GM12878 (cell line): ENCODE data around the gene NAALADL2. TPM values are rescaled to one million over a fixed set of nuclear protein-coding genes. Genes with fewer than 3 reads are reported as not detected.
A peak's percentile ranks its signal among the peaks of the same experiment; 100 is the strongest.

Source experiments
- ATAC-seq: fragments of 200-7000 bp; cut with Tn5 transposase; 3 replicates; pipeline ENCODE4 v1.9.1; 2020; ENCODE audit warnings: mild to moderate bottlenecking, moderate library complexity
- BruUV-seq: library from RNA; stranded (reverse); fragments of 400-500 nt; replicated peaks from 2 replicates; lab custom pipeline; 2021; lab: Mats Ljungman, UMichigan
- CTCF ChIA-PET: fragments of 300-600 bp; sonication (Branson Sonifier 250); formaldehyde crosslinking; extraction: SDS; loops from one replicate; lab custom pipeline; 2021; ENCODE audit warnings: inconsistent platforms; lab: Yijun Ruan, JAX
- POLR2A ChIA-PET: fragments of 350-600 bp; formaldehyde crosslinking; extraction: SDS; loops from one replicate; lab custom pipeline; 2021; ENCODE audit warnings: inconsistent platforms; lab: Charles Lee
- RAD21 ChIA-PET: fragments of 300-600 bp; sonication (Branson Sonifier 250); formaldehyde crosslinking; loops from one replicate; lab custom pipeline; 2023; ENCODE audit warnings: antibody characterized with exemption; ENCODE audit not compliant: unreplicated experiment; lab: Charles Lee
- SMC1A ChIA-PET: fragments of 300-600 bp; sonication (Branson Sonifier 250); formaldehyde crosslinking; loops from one replicate; lab custom pipeline; 2023; ENCODE audit not compliant: unreplicated experiment, uncharacterized antibody; lab: Charles Lee
- DNase-seq: peaks from one replicate; pipeline ENCODE4 v3.0.0-alpha.2; 2011; ENCODE audit warnings: low read depth, low spot score
- FAIRE-seq: peaks from 3 replicates; lab custom pipeline; 2011; peaks lifted over from hg19 to GRCh38; lab: Jason Lieb, UNC
- H2AFZ ChIP-seq: 2 replicates; pipeline ENCODE4 v1.6.0; 2011; ENCODE audit warnings: low read depth, low read length, control low read depth; ENCODE audit not compliant: control insufficient read depth
- H3K27ac ChIP-seq: 2 replicates; pipeline ENCODE4 v1.5.1; 2011; ENCODE audit warnings: control low read depth; ENCODE audit not compliant: control insufficient read depth, insufficient read depth
- H3K27me3 ChIP-seq, 2 experiments: replicated peaks in 1 of 2; 2 replicates each; pipeline versions ENCODE4 v1.6.0 to v1.6.1; 2011; ENCODE audit warnings: low read length in 1 of 2; ENCODE audit not compliant: control insufficient read depth in 2 of 2, insufficient read depth in 2 of 2
- H3K36me3 ChIP-seq, 2 experiments: 2 replicates each; pipeline ENCODE4 v1.5.1; 2011; ENCODE audit warnings: low read length in 1 of 2; ENCODE audit not compliant: control insufficient read depth in 2 of 2, insufficient read depth in 2 of 2
- H3K4me1 ChIP-seq: 2 replicates; pipeline ENCODE4 v1.6.1; 2011; ENCODE audit warnings: mild to moderate bottlenecking, low read length, moderate library complexity, mixed read lengths; ENCODE audit not compliant: control insufficient read depth, insufficient read depth
- H3K4me2 ChIP-seq: 2 replicates; pipeline ENCODE4 v1.6.0; 2011; ENCODE audit warnings: control low read depth; ENCODE audit not compliant: control insufficient read depth, insufficient read depth
- H3K4me3 ChIP-seq: fragments of 200-600 bp; sonication (generic); 2 replicates; pipeline ENCODE4 v1.5.1; 2016
- H3K79me2 ChIP-seq: 2 replicates; pipeline ENCODE4 v1.6.0; 2011; ENCODE audit warnings: low read length; ENCODE audit not compliant: control insufficient read depth, insufficient read depth
- H3K9ac ChIP-seq: 2 replicates; pipeline ENCODE4 v1.8.0; 2011; ENCODE audit warnings: low read length, control low read depth, mixed read lengths; ENCODE audit not compliant: control insufficient read depth, insufficient read depth
- H3K9me3 ChIP-seq: replicated peaks from 3 replicates; pipeline ENCODE4 v1.5.1; 2011; ENCODE audit warnings: mild to moderate bottlenecking, low read length; ENCODE audit not compliant: control insufficient read depth, insufficient read depth
- H4K20me1 ChIP-seq: 2 replicates; pipeline ENCODE4 v1.6.0; 2011; ENCODE audit not compliant: control insufficient read depth, insufficient read depth
- BACH1 ChIP-seq: fragments of 450-650 bp; IDR thresholded peaks from 2 replicates; pipeline ENCODE4 v1.6.1; 2017; ENCODE audit warnings: mild to moderate bottlenecking, borderline replicate concordance
- BHLHE40 ChIP-seq, 2 experiments: fragments of 450-650 bp in 1 of 2; IDR thresholded peaks; 2 replicates each; pipeline ENCODE4 v1.6.1; 2011 to 2017; ENCODE audit warnings: low read depth in 2 of 2, borderline replicate concordance in 1 of 2, improper control_type of control experiment in 1 of 2, low read length in 1 of 2, mild to moderate bottlenecking in 1 of 2
- CEBPB ChIP-seq, 2 experiments: fragments of 150-350 bp in 1 of 2; IDR thresholded peaks; 2 replicates each; pipeline ENCODE4 v1.6.1; 2012 to 2014; ENCODE audit warnings: low read depth in 2 of 2, low read length in 2 of 2, borderline replicate concordance in 1 of 2, inconsistent platforms in 1 of 2
- ESRRA ChIP-seq: IDR thresholded peaks from 2 replicates; pipeline ENCODE4 v1.6.1; 2012; ENCODE audit warnings: mild to moderate bottlenecking, low read length, improper control_type of control experiment
- FOXK2 ChIP-seq: fragments of 450-650 bp; IDR thresholded peaks from 2 replicates; pipeline ENCODE4 v1.6.1; 2017; ENCODE audit warnings: mild to moderate bottlenecking, moderate library complexity
- HCFC1 ChIP-seq: fragments of 150-350 bp; IDR thresholded peaks from 2 replicates; pipeline ENCODE4 v1.6.1; 2014; ENCODE audit warnings: low read length
- JUNB ChIP-seq: IDR thresholded peaks from 2 replicates; pipeline ENCODE4 v1.6.1; 2016; ENCODE audit warnings: antibody characterized with exemption, mild to moderate bottlenecking
- MYB ChIP-seq: fragments of 150-350 bp; IDR thresholded peaks from 2 replicates; pipeline ENCODE4 v1.6.1; 2014; ENCODE audit warnings: mild to moderate bottlenecking, low read depth, low read length, borderline replicate concordance
- SRF ChIP-seq, 2 experiments: IDR thresholded peaks; 2 replicates each; pipeline ENCODE4 v1.6.1; 2011; ENCODE audit warnings: low read depth in 2 of 2, low read length in 2 of 2, mild to moderate bottlenecking in 1 of 2, moderate library complexity in 1 of 2
- TBL1XR1 ChIP-seq: IDR thresholded peaks from 2 replicates; pipeline ENCODE4 v1.6.1; 2012; ENCODE audit warnings: low read depth, low read length, improper control_type of control experiment
- WRNIP1 ChIP-seq: IDR thresholded peaks from 2 replicates; pipeline ENCODE4 v1.6.1; 2011; ENCODE audit warnings: low read depth, low read length, improper control_type of control experiment, borderline replicate concordance
- YBX1 ChIP-seq: fragments of 450-650 bp; IDR thresholded peaks from 2 replicates; pipeline ENCODE4 v1.6.1; 2016; ENCODE audit warnings: antibody characterized with exemption
- ZBTB4 ChIP-seq: fragments of 450-650 bp; formaldehyde crosslinking; IDR thresholded peaks from 2 replicates; pipeline ENCODE4 v1.4.0; 2022; ENCODE audit warnings: mild to moderate bottlenecking, moderate library complexity
- ZNF622 ChIP-seq: fragments of 450-650 bp; IDR thresholded peaks from 2 replicates; pipeline ENCODE4 v1.6.1; 2017; ENCODE audit warnings: mild to moderate bottlenecking, inconsistent platforms
- WGBS: methylation state at CpG from one replicate; pipeline ENCODE4 v1.1.6; 2016; ENCODE audit warnings: low lambda C conversion rate; ENCODE audit not compliant: insufficient replicate concordance, insufficient coverage; ENCODE audit errors: missing lambda C conversion rate; 5-methylcytosine and 5-hydroxymethylcytosine counted together
- in situ Hi-C: fragments of 300-500 bp; cut with MboI; formaldehyde crosslinking; loops from 9 replicates; pipeline ENCODE4 v1.14.3; 2018; ENCODE audit warnings: mixed read lengths
- intact Hi-C: fragments of 100-400 bp; cut with micrococcal nuclease; formaldehyde crosslinking; loops from one replicate; pipeline ENCODE4 v1.14.2; 2022; ENCODE audit not compliant: unreplicated experiment
- polyA plus RNA-seq, 11 experiments: library from polyadenylated mRNA; depleted of rRNA in 4 of 11; unstranded in 6 of 11; stranded (reverse) in 5 of 11; fragments of >200 nt; fragmentation: Nextera tagmentation in 4 of 11; fragmentation: Illumina TruSeq in 1 of 11; extraction: Ambion mirVana in 4 of 11; extraction: Trizol in 1 of 11; gene quantifications; 1 replicate in 1 of 11; 2 replicates in 10 of 11; pipeline versions ENCODE4 v1.2.1 to v1.2.3, GENCODE V29; 2011 to 2016; ENCODE audit warnings: inconsistent platforms in 2 of 11, missing spikeins in 2 of 11, low read depth in 1 of 11
- total RNA-seq, 4 experiments: library from RNA; depleted of rRNA in 3 of 4; stranded (reverse); fragments of >200 nt in 3 of 4; fragmentation: Illumina TruSeq in 1 of 4; extraction: Trizol in 1 of 4; gene quantifications; 2 replicates each; pipeline versions ENCODE4 v1.2.1 to v1.2.3, GENCODE V29; 2013 to 2021

The NAALADL2 gene
- total and polyA plus RNA-seq, 10 of the 15 experiments (the other 5 are each of a cell fraction or from before 2014, with no cell fraction given): 0.06 to 10.8 (median 0.46) TPM

- peak; percentile 61 for TF ChIP-seq JUNB
- TF ChIP-seq TBL1XR1: no peak
- RAD21 ChIA-PET: no interaction called here
- Histone ChIP-seq H3K9me3 (no peaks in the 10 kb centered on the region), H3K4me1 (no peaks in the 10 kb centered on the region), H3K4me3 (no peak overlapping the region), H2AFZ (no peak overlapping the region), H3K36me3 (no peaks in the 10 kb centered on the region), H3K79me2 (no peaks in the 10 kb centered on the region), H3K4me2 (no peak overlapping the region), H3K9ac (no peak overlapping the region), H3K27me3 (no peaks in the 10 kb centered on the region), H3K27ac (no peak overlapping the region), H4K20me1 (no peaks in the 10 kb centered on the region)
- BruUV-seq: no TSS peak
- POLR2A ChIA-PET: no interaction called here
- in situ Hi-C loops (no loop called here), intact Hi-C loops (no loop called here)
- DNase-seq (no peak), FAIRE-seq (no peak), ATAC-seq (peak; percentile 40; the same call in 2 of the 3 replicates)
- WGBS: 2% methylated on average over 3 of the region's 3 CpGs
- SMC1A ChIA-PET: no interaction called here
- CTCF ChIA-PET: no interaction called here
Measured at GRCh38 chr3:175646865-175647264, 787.7 kb downstream of the NAALADL2 start.

GRCh38 chr3:175648899-175649298 lies 789.8 kb downstream of the NAALADL2 start:
- Histone ChIP-seq H4K20me1 (no peaks in the 10 kb centered on the region), H3K27ac (no peak overlapping the region), H3K79me2 (no peaks in the 10 kb centered on the region), H3K9me3 (no peaks in the 10 kb centered on the region), H3K27me3 (no peaks in the 10 kb centered on the region), H3K4me3 (no peak overlapping the region), H3K9ac (no peak overlapping the region), H3K4me1 (no peaks in the 10 kb centered on the region), H2AFZ (no peak overlapping the region), H3K4me2 (no peak overlapping the region), H3K36me3 (no peaks in the 10 kb centered on the region)
- ChIA-PET CTCF (interaction anchor here (0.7 kb wide), 1 partner anchor 10 kb away, joined by 3 read pairs; no protein-coding TSS in a partner anchor), POLR2A (interaction anchor here (0.6 kb wide), 1 partner anchor 968 kb away, joined by 3 read pairs; no protein-coding TSS in a partner anchor), RAD21 (no interaction called here), SMC1A (interaction anchor here (0.6 kb wide), 1 partner anchor 286 kb away, joined by 3 read pairs; no protein-coding TSS in a partner anchor)
- in situ Hi-C loops: no loop called here
- intact Hi-C loops: no loop called here
- no peak for DNase-seq
- ATAC-seq: no peak
- FAIRE-seq: no peak
- BruUV-seq: no TSS peak
- TF ChIP-seq HCFC1 (no peak), CEBPB (IDR thresholded peaks at IDR 0.05; ENCODE audit: borderline replicate concordance in 1 of 2, low read depth in 2 of 2, low read length in 2 of 2) (no peak), MYB (no peak), ZNF622 (no peak), YBX1 (no peak), ZBTB4 (no peak), BHLHE40 (IDR thresholded peaks at IDR 0.05; ENCODE audit: borderline replicate concordance in 1 of 2, low read depth in 2 of 2, low read length in 1 of 2) (no peak), BACH1 (no peak), FOXK2 (no peak), SRF (IDR thresholded peaks at IDR 0.05; ENCODE audit: low read depth in 2 of 2, low read length in 2 of 2) (no peak), ESRRA (no peak), WRNIP1 (no peak)
